Hepatocyte (in vitro differentiated cells): ENCODE data around the gene FAT2. TPM values are rescaled to one million over a fixed set of nuclear protein-coding genes. Genes with fewer than 3 reads are reported as not detected.

Source experiments
- DNase-seq: peaks from one replicate; pipeline ENCODE4 v3.0.0-alpha.2; 2016; ENCODE audit warnings: low spot score
- H2AFZ ChIP-seq: fragments of 200-600 bp; sonication (generic); 2 replicates; pipeline ENCODE4 v1.6.0; 2016; ENCODE audit warnings: antibody characterized with exemption, mild to moderate bottlenecking
- H3K27ac ChIP-seq: fragments of 200-600 bp; sonication (generic); 2 replicates; pipeline ENCODE4 v1.5.1; 2016; ENCODE audit warnings: mild to moderate bottlenecking
- H3K27me3 ChIP-seq: fragments of 200-600 bp; sonication (generic); 2 replicates; pipeline ENCODE4 v1.6.1; 2016
- H3K36me3 ChIP-seq: fragments of 200-600 bp; sonication (generic); replicated peaks from 2 replicates; pipeline ENCODE4 v1.5.1; 2016; ENCODE audit warnings: low read depth; ENCODE audit not compliant: insufficient read depth
- H3K4me1 ChIP-seq: fragments of 200-600 bp; sonication (generic); 2 replicates; pipeline ENCODE4 v1.5.1; 2016; ENCODE audit warnings: mild to moderate bottlenecking, moderate library complexity; ENCODE audit not compliant: insufficient read depth
- H3K4me2 ChIP-seq: fragments of 200-600 bp; sonication (generic); 2 replicates; pipeline ENCODE4 v1.6.0; 2016
- H3K4me3 ChIP-seq: fragments of 200-600 bp; sonication (generic); 2 replicates; pipeline ENCODE4 v1.5.1; 2016; ENCODE audit warnings: mild to moderate bottlenecking
- H3K79me2 ChIP-seq: fragments of 200-600 bp; sonication (generic); 2 replicates; pipeline ENCODE4 v1.6.0; 2017; ENCODE audit warnings: mild to moderate bottlenecking
- H3K9me2 ChIP-seq: fragments of 200-600 bp; sonication (generic); replicated peaks from 2 replicates; pipeline ENCODE4 v1.6.0; 2017; ENCODE audit warnings: mild to moderate bottlenecking; ENCODE audit not compliant: insufficient read depth
- H3K9me3 ChIP-seq: fragments of 200-600 bp; sonication (generic); 2 replicates; pipeline ENCODE4 v1.5.1; 2016; ENCODE audit warnings: low read depth, mild to moderate bottlenecking
- H4K20me1 ChIP-seq: fragments of 200-600 bp; sonication (generic); 2 replicates; pipeline ENCODE4 v1.6.0; 2016; ENCODE audit warnings: mild to moderate bottlenecking; ENCODE audit not compliant: insufficient read depth, poor library complexity, severe bottlenecking
- CTCF ChIP-seq: fragments of 200-600 bp; sonication (generic); IDR thresholded peaks from 2 replicates; pipeline ENCODE4 v1.5.1; 2016; ENCODE audit warnings: antibody characterized with exemption, mild to moderate bottlenecking; ENCODE audit not compliant: poor library complexity
- EZH2 ChIP-seq: fragments of 200-600 bp; sonication (generic); IDR thresholded peaks from 2 replicates; pipeline ENCODE4 v1.6.1; 2016; ENCODE audit warnings: antibody characterized with exemption, mild to moderate bottlenecking, borderline replicate concordance
- EZH2phosphoT487 ChIP-seq: fragments of 200-600 bp; sonication (generic); IDR thresholded peaks from one replicate; pipeline ENCODE4 v1.6.1; 2018; ENCODE audit warnings: antibody characterized with exemption, mild to moderate bottlenecking, low read depth, moderate library complexity; ENCODE audit not compliant: unreplicated experiment, severe bottlenecking
- WGBS: methylation state at CpG from one replicate; pipeline ENCODE4 v1.1.6; 2016; ENCODE audit warnings: low lambda C conversion rate; ENCODE audit errors: missing lambda C conversion rate; 5-methylcytosine and 5-hydroxymethylcytosine counted together
- polyA plus RNA-seq: library from polyadenylated mRNA; unstranded; fragments of >200 nt; fragmentation: Nextera tagmentation; extraction: Ambion mirVana; gene quantifications from 2 replicates; pipeline ENCODE4 v1.2.1, GENCODE V29; 2016
- total RNA-seq: library from RNA; depleted of rRNA; stranded (reverse); fragments of >200 nt; gene quantifications from 2 replicates; pipeline ENCODE4 v1.2.3, GENCODE V29; 2014

The FAT2 gene
- total and polyA plus RNA-seq, 2 experiments from 2014 or later = 0.10 to 0.40 TPM

- Histone ChIP-seq H3K9me3 (no peaks in the 10 kb centered on the region), H3K4me1 (no peaks in the 10 kb centered on the region), H4K20me1 (no peaks in the 10 kb centered on the region), H3K27ac (no peak overlapping the region), H3K4me2 (no peak overlapping the region), H3K36me3 (no peaks in the 10 kb centered on the region), H3K79me2 (no peaks in the 10 kb centered on the region), H3K27me3 (no peaks in the 10 kb centered on the region), H3K4me3 (no peak overlapping the region), H3K9me2 (no peaks in the 10 kb centered on the region), H2AFZ (no peak overlapping the region)
- TF ChIP-seq EZH2phosphoT487 (no peak), EZH2 (no peak), CTCF (no peak)
- DNase-seq = no peak
- WGBS = 88% methylated on average over 2 of the region's 2 CpGs
These were observed 49.6 kb downstream of the FAT2 start for GRCh38 chr5:151541571-151541970.

Other genes with a start within 250 kb of the FAT2 start
- gene SLC36A2, start 243.8 kb downstream of the FAT2 start, total RNA-seq = 0.30 TPM in 1 of 2 replicates, not detected in the other
- not detected in 2 replicates for gene SLC36A2, start 243.8 kb downstream of the FAT2 start, polyA plus RNA-seq
- 18.2 and 19.5 TPM in 2 replicates for gene SLC36A1, start 143.7 kb downstream of the FAT2 start, total RNA-seq
- 10.9 and 13.5 TPM in 2 replicates for gene SLC36A1, start 143.7 kb downstream of the FAT2 start, polyA plus RNA-seq
- 4,086 and 4,089 TPM in 2 replicates for gene SPARC, start 95.6 kb upstream of the FAT2 start, total RNA-seq
- gene SPARC, start 95.6 kb upstream of the FAT2 start, polyA plus RNA-seq = 15,889 and 16,729 TPM in 2 replicates
- gene ATOX1, start 167.3 kb upstream of the FAT2 start, total RNA-seq = 112 and 174 TPM in 2 replicates
- gene ATOX1, start 167.3 kb upstream of the FAT2 start, polyA plus RNA-seq = 333 and 348 TPM in 2 replicates
- gene G3BP1, start 180.6 kb upstream of the FAT2 start, total RNA-seq = 143 and 151 TPM in 2 replicates
- 117 and 123 TPM in 2 replicates for gene G3BP1, start 180.6 kb upstream of the FAT2 start, polyA plus RNA-seq